Measurements from ENCODE around the gene TEPSIN. TPM values are rescaled to one million over a fixed set of nuclear protein-coding genes. Genes with fewer than 3 reads are reported as not detected.

Gene TEPSIN
- polyA plus RNA-seq, 4 donors = 19.3 to 89.9 (median 36.0) TPM

DNA sequence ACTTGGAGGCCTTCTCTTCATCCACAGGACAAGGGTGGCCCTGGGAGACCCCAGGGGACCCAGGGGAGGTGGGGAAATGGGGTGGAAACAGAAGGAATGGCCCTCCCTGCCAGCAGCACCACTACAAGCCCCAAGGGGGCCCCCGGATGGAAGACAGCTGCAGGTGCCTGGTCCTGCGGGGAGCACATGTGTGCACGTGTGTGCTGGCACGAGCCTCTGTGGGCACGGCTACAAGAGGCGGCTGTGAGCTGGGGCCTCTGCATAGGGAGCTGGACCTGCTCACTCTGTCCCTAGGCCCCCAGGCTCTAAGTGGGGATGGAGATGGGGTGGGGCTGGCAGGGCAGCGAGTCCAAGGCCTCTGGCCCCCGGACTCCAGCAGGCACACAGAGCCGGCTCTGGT is 59.6 kb downstream of the TEPSIN start:
- H3K4me3 ChIP-seq (ENCODE audit: low read depth in 1 of 3, low read length in 3 of 3) = no peak overlapping the region
- peaks cover 0 to 17% (median 0%) of the 10 kb centered on the region in 3 donors for H3K4me1 ChIP-seq (ENCODE audit: control insufficient read depth in 3 of 3, insufficient read depth in 2 of 3, low read depth in 1 of 3, low read length in 2 of 3)
- peaks cover 0 to 2% (median 0%) of the 10 kb centered on the region in 3 donors for H3K36me3 ChIP-seq (ENCODE audit: control insufficient read depth in 3 of 3, insufficient read depth in 2 of 3, low read depth in 1 of 3, low read length in 3 of 3)
- FAIRE-seq (no peak), DNase-seq (peak in 1 of 2 donors; percentile 39)
- peaks cover 0 to 19% of the 10 kb centered on the region in 2 donors for H3K9me3 ChIP-seq (ENCODE audit: control insufficient read depth in 2 of 2, insufficient read depth in 1 of 2, low read depth in 1 of 2, low read length in 1 of 2)
- H3K27me3 ChIP-seq (ENCODE audit: control insufficient read depth in 3 of 3, insufficient read depth in 3 of 3, low read length in 3 of 3) = peaks cover 0 to 2% (median 0%) of the 10 kb centered on the region in 3 donors
- H3K27ac ChIP-seq (ENCODE audit: low read depth in 1 of 3, low read length in 2 of 3) = no peak overlapping the region
- 25 to 67% (median 53%) methylated on average over 5 to 9 of the region's 9 CpGs for WGBS, 3 donors

Other genes with a start within 250 kb of the TEPSIN start
- 10 to 100 TPM; 20.0 to 35.8 (median 31.8) TPM for gene CHMP6, start 247.2 kb downstream of the TEPSIN start, polyA plus RNA-seq
- gene BAIAP2, start 203.9 kb downstream of the TEPSIN start, polyA plus RNA-seq = 10 to 100 TPM in 2 of 4 donors, 1 to 10 TPM in 2; 1.8 to 14.5 (median 7.5) TPM
- gene PVALEF, start 73.5 kb downstream of the TEPSIN start, polyA plus RNA-seq = under 1 TPM in 1 of 4 donors, not detected in 3; 0.31 TPM
- gene AATK, start 72.8 kb downstream of the TEPSIN start, polyA plus RNA-seq = 100 to 1,000 TPM in 1 of 4 donors, 10 to 100 TPM in 3; 33.1 to 118 (median 95.7) TPM
- 1 to 10 TPM; 4.0 to 8.8 (median 6.6) TPM for gene CEP131, start 16.1 kb downstream of the TEPSIN start, polyA plus RNA-seq
- 10 to 100 TPM; 25.9 to 39.5 (median 35.7) TPM for gene NDUFAF8, start 263 bp upstream of the TEPSIN start, polyA plus RNA-seq
- 100 to 1,000 TPM in 1 of 4 donors, 10 to 100 TPM in 3; 48.4 to 107 (median 79.2) TPM for gene SLC38A10, start 56.3 kb upstream of the TEPSIN start, polyA plus RNA-seq
- gene BAHCC1, start 156.4 kb upstream of the TEPSIN start, polyA plus RNA-seq = 10 to 100 TPM in 2 of 4 donors, 1 to 10 TPM in 2; 2.2 to 26.9 (median 9.8) TPM

Measured in small intestine (tissue), 7 donors.